GM19043 (cell line): ENCODE results near the gene PHKG1.
"Not testable (repeated sequence)": the region's sequence is repeated elsewhere in the genome, so short reads cannot be mapped to it uniquely, and the experiment has no call there.

Experiments used
- ATAC-seq: cut with Tn5 transposase; IDR thresholded peaks from one replicate; pipeline ENCODE4 v1.9.1; 2021; ENCODE audit warnings: low read depth; ENCODE audit not compliant: unreplicated experiment

The PHKG1 gene

DNA sequence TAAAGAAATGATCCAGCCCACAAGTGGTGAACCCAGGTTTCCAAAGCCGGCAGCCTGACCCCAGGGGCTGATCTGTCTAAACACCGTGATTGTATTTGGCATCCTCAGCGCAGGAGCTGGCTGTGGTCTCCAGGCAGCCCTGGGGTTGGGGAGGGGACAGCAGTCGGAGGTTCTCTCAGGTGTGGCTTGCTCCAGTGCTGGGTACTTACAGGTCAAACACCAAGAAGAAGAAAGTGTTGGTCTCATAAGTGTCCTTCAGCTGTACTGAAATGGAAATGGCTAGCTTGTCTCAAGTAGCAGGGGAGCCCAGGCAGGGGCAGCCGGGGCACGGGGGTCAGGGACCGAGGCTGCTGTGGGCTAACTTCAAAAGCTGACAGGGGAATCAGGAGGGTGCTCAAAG is 6.0 kb downstream of the PHKG1 start:
- no peak for ATAC-seq

DNA sequence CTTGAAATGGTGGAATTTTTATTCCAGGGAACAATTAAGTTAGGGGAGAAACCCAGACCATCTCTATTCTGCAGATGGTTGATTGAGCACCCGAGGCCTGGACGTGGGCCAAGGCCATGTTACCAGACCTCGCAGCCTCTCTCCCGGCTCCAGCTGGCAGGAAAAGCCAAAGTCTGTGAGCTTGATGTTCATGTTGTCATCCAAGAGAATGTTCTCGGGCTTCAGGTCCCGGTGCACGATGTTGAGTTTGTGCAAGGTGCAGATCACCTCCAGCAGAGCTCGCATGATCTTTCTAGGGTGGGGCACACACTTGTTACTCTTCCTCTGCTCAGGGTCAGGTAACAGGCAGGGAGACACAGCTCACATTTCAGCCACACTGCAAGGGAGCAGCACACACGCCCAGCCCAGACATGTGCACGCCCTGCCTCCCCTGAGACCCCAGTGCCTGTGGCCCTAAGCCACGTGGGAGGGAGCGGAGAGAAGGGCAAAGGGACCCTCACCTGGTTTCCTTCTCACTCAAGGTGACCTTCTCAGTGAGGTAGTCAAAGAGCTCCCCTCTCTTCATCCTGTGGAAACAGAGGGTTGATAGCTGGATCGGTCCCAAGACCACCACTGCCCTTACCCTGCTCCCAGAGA is 9.5 kb downstream of the PHKG1 start:
- ATAC-seq, result no peak

DNA sequence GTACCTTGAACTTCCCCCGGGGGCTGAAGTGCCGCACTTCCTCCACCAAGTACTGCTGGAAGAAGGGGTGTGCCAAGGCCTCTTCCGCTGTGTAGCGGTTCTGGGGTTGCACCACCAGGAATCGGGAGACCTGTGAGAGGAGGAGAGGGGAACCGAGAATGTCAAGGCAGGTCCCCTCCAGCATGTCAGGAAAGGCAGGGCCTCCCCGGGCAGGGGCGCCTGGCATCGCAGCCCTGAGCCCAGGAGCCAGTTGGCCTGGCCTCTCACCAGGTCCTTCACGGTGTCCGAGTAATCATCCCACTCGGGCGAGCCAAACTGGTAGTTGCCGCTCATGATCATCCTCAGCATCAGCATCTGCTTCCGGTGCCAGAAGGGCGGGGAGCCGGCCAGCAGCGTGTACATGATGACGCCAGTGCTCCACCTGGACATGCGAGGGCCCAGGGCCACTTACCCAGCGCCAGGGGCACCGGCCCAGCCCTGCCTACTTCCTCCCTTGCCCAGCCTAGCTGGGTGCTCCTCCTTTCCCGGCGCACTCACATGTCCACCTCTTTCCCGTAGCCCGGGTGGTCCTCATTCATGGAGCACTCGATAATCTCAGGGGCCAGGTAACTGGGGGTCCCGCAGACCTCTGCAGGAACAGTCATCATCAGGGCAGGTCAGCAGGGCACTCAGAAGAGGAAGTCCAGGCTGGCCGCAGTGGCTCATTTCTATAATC is 11.0 kb downstream of the PHKG1 start:
- no peak for ATAC-seq

DNA sequence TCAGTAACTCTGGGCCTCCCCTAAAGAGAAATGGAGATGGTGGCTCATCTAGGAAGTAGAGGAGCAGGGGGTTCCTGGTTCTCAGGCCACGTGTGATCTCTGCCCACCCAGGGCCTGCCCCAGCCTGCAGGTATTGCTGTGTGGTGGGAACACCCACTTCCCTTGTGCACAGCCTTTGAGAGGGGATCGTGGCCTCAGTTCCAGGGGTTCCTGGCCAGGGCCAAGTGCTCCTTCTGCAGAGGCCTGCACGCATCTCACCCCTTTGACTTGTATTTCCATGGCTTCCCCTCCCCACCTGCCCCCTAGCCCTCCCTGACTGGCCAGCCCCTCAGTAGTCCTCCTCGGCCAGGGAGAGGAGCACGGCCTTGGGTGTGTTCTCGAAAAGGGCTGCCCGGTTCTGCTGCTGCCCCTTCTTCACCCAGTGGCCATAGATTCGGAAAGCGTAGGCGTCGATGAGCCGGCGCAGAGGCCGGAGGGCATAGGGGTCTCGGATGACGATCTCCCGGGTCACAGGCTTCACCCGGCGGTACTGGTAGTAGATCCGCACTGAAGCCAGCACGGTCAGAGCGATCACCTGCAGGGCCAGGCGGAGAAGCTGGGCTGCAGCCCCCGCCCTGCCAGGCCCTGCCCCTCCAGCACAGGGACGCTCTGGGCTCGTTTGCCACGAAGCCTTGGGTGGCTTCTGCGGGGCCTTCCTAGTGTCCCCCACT is 11.9 kb downstream of the PHKG1 start:
- not testable (repeated sequence) for ATAC-seq

DNA sequence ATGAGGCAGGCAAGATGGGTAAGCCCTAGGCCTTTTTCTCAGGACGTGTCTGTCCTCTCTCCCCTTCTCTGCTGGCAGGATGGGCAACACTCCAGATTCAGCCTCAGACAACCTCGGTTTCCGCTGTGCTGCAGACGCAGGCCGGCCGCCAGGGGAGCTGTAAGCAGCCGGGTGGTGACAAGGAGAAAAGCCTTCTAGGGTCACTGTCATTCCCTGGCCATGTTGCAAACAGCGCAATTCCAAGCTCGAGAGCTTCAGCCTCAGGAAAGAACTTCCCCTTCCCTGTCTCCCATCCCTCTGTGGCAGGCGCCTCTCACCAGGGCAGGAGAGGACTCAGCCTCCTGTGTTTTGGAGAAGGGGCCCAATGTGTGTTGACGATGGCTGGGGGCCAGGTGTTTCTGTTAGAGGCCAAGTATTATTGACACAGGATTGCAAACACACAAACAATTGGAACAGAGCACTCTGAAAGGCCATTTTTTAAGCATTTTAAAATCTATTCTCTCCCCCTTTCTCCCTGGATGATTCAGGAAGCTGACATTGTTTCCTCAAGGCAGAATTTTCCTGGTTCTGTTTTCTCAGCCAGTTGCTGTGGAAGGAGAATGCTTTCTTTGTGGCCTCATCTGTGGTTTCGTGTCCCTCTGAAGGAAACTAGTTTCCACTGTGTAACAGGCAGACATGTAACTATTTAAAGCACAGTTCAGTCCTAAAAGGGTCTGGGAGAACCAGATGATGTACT is 13.1 kb downstream of the PHKG1 start:
- no peak for ATAC-seq

DNA sequence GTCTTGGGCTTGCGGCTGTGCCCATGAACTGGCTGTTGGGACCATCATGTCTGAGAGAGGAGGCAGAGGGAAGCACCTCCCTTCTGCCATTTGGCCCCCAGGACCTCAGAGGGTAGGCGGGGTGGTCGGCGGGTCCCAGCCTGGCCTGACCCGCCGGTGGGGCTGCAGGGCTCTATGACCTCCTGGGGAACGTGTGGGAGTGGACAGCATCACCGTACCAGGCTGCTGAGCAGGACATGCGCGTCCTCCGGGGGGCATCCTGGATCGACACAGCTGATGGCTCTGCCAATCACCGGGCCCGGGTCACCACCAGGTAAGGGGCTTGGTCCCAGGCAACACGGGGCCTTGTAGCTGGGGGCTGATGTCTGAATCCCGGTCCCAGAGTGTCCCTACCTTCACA is 14.6 kb downstream of the PHKG1 start:
- ATAC-seq, result no peak

DNA sequence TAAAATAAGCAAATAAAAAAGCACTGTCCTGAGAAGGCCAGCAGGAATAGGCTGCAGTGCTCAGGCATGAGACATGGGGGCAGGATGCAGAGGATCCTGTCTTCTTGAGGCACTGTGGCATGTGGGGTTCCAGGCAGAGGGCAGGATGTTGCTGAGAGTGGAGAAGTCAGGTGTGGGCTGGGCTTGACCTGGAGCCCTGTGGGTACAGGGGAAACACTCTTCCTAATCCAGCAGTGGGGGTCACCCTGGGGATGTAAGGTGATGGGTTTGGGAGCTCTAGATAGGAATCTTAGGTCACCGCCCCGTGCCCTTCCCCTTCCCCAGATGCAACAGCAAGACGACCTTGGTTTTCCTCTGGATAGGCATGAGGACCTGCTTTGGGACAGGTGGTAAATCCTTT is 15.1 kb downstream of the PHKG1 start:
- ATAC-seq, result no peak

DNA sequence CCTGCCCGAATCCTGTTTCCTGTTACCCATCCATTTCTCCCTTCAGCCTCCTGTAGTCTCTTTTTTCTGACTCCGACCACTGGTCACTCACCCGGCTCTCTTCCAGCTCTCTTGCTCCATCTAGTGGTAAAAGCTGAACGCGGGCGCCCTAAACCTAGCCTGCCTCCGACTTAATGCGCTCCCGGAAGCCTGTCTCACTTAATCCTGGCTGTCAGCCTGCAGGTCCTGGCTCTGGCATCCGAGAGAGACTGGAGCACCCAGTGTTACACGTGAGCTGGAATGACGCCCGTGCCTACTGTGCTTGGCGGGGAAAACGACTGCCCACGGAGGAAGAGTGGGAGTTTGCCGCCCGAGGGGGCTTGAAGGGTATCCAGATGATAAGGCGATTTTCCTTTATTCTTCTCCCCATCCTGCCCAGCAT is 18.4 kb downstream of the PHKG1 start:
- peak; percentile 93 for ATAC-seq

DNA sequence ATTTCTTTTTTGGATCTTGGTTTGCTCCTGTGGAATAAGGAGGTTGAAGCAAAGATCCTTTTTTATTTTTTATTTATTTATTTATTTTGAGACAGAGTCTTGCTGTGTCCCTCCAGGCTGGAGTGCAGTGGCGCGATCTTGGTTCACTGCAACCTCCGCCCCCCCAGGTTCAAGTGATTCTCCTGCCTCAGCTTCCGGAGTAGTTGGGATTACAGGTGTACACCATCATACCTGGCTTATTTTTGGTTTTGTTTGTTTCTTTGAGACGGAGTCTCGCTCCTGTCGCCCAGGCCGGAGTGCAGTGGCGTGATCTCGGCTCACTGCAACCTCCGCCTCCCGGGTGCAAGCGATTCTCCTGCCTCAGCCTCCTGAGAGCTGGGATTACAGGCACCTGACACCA is 26.4 kb downstream of the PHKG1 start:
- ATAC-seq, result not testable (repeated sequence)

DNA sequence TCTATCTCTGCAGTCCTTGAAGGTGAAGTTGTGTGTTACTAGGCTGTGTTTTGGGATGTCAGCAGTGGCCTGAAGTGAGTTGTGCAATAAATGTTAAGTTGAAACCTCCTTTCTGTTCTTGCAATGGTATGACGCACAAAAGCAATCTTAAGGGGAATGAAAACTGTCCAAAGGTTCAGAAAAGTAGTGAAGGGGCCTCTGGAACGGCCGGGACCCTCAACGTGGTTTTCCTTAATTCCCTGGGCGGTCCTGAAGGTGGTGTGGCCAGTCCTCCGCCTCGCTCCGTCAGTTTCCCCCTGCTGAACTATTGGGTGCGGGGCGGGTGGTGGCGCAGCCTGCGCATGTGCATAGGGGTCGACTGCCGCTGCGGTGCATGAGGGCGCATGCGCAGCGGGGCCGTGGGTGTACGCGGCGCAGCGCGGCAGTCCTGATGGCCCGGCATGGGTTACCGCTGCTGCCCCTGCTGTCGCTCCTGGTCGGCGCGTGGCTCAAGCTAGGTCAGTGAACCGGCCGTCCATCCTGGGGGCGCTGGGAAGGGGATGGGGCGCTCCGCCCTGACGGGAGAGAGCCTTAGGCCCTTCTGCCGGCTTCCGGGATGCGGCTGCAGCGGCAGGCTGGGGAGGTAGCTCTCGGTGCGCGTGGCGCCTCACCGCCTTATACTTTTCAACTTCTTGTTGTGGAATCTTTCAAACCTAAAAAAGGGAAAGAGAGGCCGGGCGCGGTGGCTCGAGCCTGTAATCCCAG is 28.7 kb downstream of the PHKG1 start, which contains the start of gene SUMF2:
Gene SUMF2, plus strand, starts transcription at position 405 of the 744 bp plus-strand sequence. Its CDS starts 26 bp downstream, at position 431.
- peak; percentile 88 for ATAC-seq

DNA sequence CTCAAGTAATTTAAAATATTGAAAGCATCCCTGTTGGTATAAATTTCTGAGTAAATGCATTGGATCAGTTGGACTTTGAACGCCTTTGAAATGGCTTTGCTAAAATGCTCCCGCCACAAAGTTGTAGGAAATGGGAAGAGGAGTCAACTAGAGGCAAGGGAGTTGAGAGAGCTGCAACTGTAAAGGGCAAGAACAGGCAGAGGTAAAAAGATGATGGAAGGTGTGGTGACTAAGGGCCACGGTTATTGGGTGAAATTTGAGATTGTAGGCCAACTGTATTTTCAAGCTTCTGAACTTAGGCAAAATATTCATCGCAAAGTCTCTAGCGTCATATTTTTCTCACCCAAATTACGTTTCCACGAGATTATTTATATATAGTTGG is 29.3 kb downstream of the PHKG1 start:
- no peak for ATAC-seq

DNA sequence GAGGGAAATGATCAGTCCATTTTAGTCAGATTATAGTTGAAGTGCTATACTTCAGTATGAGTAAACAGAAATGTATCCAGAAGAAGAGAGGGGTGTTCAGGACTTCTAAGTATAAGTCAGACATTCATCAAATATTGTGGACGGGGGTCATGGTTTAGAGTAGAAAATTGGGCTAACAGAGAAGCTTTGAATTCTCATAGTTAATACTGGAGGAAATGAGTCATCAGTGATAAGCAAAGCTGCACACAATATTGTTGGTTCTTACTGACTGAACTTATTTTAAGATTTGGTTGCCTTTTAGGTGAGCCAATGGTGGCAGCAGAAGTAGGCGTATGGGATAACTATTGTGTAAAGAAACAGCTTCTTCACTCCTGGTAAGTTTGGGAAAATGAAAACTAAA is 30.4 kb downstream of the PHKG1 start:
- no peak for ATAC-seq

DNA sequence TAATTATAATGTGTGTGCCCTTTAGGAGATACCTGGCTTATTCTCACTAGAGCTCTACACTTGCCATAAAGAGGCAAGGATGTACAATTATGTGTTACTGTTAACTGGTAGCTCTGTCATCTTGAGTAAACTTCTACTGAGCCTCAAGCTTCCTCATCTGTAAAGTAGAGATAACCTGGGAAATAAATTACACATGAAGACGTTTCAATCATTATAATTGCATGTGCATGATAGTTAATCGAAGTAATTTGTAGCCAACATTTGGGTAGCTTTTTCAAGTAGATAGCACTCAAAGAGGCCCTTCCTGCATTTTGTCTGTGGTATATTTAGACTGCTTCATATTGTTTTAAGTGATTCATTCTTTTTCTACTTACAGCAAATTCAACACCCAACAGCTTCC is 38.8 kb downstream of the PHKG1 start:
- ATAC-seq, result no peak

DNA sequence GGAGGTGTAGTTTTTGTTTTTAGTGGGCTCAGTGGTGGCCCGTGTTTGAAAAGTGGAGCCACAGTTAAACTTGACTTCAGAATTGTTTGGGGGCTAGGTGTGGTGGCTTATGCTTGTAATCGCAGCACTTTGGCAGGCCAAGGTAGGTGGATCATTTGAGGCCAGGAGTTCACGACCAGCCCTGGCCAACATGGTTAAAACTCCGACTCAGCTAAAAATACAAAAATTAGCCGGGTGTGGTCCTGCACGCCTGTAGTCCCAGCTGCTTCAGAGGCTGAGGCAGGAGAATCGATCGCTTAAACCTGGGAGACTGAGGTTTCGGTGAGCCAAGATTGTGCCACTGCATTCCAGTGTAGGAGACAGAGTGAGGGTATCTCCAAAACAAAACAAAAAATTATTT is 39.4 kb downstream of the PHKG1 start:
- no peak for ATAC-seq

DNA sequence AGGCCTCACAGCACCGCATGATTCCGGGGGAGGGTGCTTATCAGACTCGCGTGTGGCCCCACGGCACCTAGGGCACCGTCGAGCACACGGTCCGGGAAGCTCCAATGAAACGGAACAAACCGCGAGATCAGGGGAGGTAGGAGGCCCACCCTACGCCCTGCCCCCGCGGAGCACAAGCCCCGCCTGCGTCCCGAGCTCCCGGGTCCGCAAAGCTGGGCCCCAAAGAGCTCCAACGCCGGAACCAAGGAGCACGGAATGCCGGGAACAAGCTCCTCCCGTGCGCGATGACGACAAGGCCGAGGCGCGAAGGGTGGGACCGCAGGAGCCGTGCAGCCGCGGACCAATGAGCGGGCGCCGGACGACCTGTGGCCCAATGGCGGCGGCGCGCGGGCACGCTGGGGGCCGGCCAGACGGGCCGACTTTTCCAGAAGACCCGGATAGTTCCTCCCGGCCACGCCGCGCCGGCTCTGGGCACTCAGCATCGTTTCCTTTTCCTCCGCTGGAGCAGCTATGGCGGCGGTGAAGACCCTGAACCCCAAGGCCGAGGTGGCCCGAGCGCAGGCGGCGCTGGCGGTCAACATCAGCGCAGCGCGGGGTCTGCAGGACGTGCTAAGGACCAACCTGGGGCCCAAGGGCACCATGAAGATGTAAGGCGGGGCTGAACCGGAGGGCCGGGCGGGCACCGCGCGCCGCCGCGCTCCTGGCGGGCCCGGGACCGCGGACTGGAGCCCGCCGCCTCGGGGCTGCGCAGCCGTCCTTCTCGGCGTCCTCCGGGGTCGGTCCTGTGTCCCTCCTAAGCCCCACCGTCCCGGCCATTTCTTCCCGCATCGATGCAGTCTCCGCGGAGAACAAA is 41.2 kb downstream of the PHKG1 start, which contains the start of the genes CCT6A and PSPH:
Gene CCT6A, plus strand, starts transcription at position 427 of the 853 bp plus-strand sequence. Its CDS starts 84 bp downstream, at position 511.
Gene PSPH, minus strand, starts transcription at position 106 of the 853 bp plus-strand sequence. CDS start 30,232 bp downstream, outside the sequence.
- ATAC-seq, result peak; percentile 92

DNA sequence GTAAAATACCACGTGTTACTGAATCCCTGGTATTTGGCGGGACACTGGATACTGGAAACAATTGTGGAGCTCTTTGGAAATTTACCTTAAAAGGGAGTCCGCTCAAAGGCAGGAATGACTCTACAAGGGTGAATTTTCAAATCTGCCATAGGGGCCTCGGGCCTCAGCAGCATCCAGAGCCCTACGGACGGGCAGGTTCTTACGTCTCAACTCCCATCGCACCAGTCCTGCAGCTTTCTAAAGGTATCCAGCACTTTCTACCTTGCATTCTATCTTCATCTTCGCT is 41.8 kb downstream of the PHKG1 start:
- no peak for ATAC-seq

DNA sequence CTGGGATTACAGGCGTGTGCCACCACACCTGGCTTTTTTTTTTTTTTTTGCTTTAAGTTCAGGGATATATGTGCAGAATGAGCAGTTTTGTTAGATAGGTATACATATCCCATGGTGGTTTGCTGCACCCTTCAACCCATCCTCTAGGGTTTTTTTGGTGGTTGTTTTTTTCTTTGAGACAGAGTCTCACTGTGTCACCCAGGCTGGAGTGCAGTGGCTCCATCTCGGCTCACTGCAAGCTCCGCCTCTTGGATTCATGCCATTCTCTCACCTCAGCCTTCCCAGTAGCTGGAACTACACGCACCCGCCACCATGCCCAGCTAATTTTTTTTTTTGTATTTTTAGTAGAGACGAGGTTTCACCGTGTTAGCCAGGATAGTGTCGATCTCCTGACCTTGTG is 44.0 kb downstream of the PHKG1 start:
- not testable (repeated sequence) for ATAC-seq

DNA sequence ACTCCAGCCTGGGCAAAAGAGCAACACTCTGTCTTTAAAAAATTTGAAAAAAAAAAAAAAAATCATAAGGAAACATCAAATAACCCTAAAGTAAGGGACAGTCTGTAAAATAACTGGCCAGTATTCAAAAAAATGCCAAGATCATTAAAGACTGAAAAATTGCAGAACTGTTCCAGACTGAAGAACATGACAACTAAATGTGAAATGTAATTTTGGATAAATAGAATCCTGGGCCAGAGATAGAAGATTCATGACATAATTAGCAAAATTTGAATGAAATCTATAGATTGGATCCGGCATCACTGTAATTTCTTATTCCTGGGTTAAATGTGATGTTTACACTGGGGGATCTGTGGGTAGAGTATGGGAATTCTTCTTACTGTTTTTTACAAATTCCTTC is 44.5 kb downstream of the PHKG1 start:
- no peak for ATAC-seq

DNA sequence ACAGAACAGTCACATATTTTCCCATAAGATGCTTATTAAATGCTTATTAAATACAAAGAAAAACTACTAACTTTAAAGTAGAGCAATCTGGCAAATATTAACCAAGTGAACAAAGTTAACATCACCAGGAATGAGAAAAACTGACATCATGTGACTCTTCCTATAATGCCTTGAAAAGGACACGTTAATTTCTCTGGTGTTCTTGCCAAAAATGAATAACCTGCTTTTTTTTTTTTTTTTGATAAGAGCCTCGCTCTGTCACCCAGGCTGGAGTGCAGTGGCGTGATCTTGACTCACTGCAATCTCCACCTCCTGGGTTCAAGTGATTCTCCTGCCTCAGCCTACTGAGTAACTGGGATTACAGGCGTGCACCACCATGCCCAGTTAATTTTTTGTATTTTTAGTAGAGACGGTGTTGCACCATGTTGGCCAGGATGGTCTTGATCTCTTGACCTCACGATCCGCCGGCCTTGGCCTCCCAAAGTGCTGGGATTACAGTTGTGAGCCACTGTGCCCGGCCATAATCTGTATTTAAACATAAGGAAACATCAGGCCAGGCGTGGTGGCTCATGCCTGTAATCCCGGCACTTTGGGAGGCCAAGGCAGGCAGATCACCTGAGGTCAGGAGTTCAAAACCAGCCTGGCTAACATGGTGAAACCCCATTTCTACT is 45.2 kb downstream of the PHKG1 start:
- not testable (repeated sequence) for ATAC-seq
